CD4-positive, CD25-positive, alpha-beta regulatory T cell (primary cell): Measurements from ENCODE around the gene NEMP2. TPM values are rescaled to one million over a fixed set of nuclear protein-coding genes. Genes with fewer than 3 reads are reported as not detected.
"Not testable (repeated sequence)": the region's sequence is repeated elsewhere in the genome, so short reads cannot be mapped to it uniquely, and the experiment has no call there.

Experiments used
- ATAC-seq, 2 donors: fragments of 150-1000 bp; cut with Tn5 transposase; one replicate each; pipeline ENCODE4 v1.10.0; 2021; ENCODE audit warnings: low read depth in 2 of 2, moderate number of reproducible peaks in 2 of 2, moderate library complexity in 1 of 2
- DNase-seq, 3 donors: peaks; one replicate each; pipeline versions ENCODE4 v3.0.0 to v3.0.0-alpha.2; 2012 to 2022; ENCODE audit warnings: mixed read lengths in 1 of 3
- H3K27ac ChIP-seq: one replicate; pipeline ENCODE4 v1.7.0; 2013; ENCODE audit warnings: mild to moderate bottlenecking, low read length; ENCODE audit not compliant: insufficient read depth, poor library complexity, severe bottlenecking
- H3K27me3 ChIP-seq: one replicate; pipeline ENCODE4 v1.7.0; 2013; ENCODE audit warnings: low read length; ENCODE audit not compliant: control insufficient read depth, insufficient read depth
- H3K36me3 ChIP-seq: one replicate; pipeline ENCODE4 v1.7.0; 2013; ENCODE audit warnings: mild to moderate bottlenecking, low read length, moderate library complexity; ENCODE audit not compliant: control insufficient read depth, insufficient read depth
- H3K4me1 ChIP-seq: 2 replicates; pipeline ENCODE4 v1.7.0; 2013; ENCODE audit warnings: mild to moderate bottlenecking, low read length; ENCODE audit not compliant: insufficient read depth, control insufficient read depth, poor library complexity, severe bottlenecking
- H3K4me3 ChIP-seq: one replicate; pipeline ENCODE4 v1.7.0; 2013; ENCODE audit warnings: low read depth, mild to moderate bottlenecking, low read length, moderate library complexity
- H3K9me3 ChIP-seq, 2 experiments: 1 replicate in 1 of 2; 2 replicates in 1 of 2; pipeline ENCODE4 v1.7.0; 2013; ENCODE audit warnings: low read length in 2 of 2, mild to moderate bottlenecking in 1 of 2, moderate library complexity in 1 of 2; ENCODE audit not compliant: control insufficient read depth in 2 of 2
- H3K27ac Mint-ChIP-seq, 3 donors: one replicate each; pipeline ENCODE4 v1.8.0; 2020 to 2022; ENCODE audit warnings: mild to moderate bottlenecking in 3 of 3, mixed read lengths in 3 of 3, moderate library complexity in 2 of 3
- H3K27me3 Mint-ChIP-seq: one replicate; pipeline ENCODE4 v1.8.0; 2022; ENCODE audit warnings: mild to moderate bottlenecking, mixed read lengths
- H3K36me3 Mint-ChIP-seq: one replicate; pipeline ENCODE4 v1.8.0; 2020; ENCODE audit warnings: mixed read lengths
- H3K4me1 Mint-ChIP-seq, 4 donors: one replicate each; pipeline ENCODE4 v1.8.0; 2020 to 2022; ENCODE audit warnings: mixed read lengths in 4 of 4, mild to moderate bottlenecking in 1 of 4
- H3K4me3 Mint-ChIP-seq, 4 donors: one replicate each; pipeline ENCODE4 v1.8.0; 2020 to 2022; ENCODE audit warnings: mild to moderate bottlenecking in 4 of 4, mixed read lengths in 4 of 4, moderate library complexity in 3 of 4
- H3K9me3 Mint-ChIP-seq, 7 donors: one replicate each; pipeline ENCODE4 v1.8.0; 2020 to 2022; ENCODE audit warnings: mixed read lengths in 7 of 7, mild to moderate bottlenecking in 3 of 7, moderate library complexity in 2 of 7
- polyA plus RNA-seq, 4 donors: library from polyadenylated mRNA; unstranded; fragments of 300-500 nt; fragmentation: Illumina TruSeq; gene quantifications; one replicate each; pipeline ENCODE4 v1.2.3, GENCODE V29; 2021
- total RNA-seq: library from RNA; stranded (reverse); gene quantifications from one replicate; pipeline ENCODE4 v1.2.3, GENCODE V29; 2022

The NEMP2 gene
- total and polyA plus RNA-seq, 5 donors from 2014 or later: 10.7 to 14.9 (median 14.4) TPM

- no peaks in the 10 kb centered on the region for H3K9me3 ChIP-seq
- peaks cover 64% of the 10 kb centered on the region for H3K36me3 ChIP-seq
- Mint-ChIP-seq H3K4me1 (peaks cover 12 to 17% (median 12%) of the 10 kb centered on the region in 4 donors), H3K27me3 (no peaks in the 10 kb centered on the region), H3K4me3 (no peak overlapping the region), H3K9me3 (peaks cover 0 to 2% (median 0%) of the 10 kb centered on the region in 7 donors), H3K27ac (no peak overlapping the region), H3K36me3 (peaks cover 57% of the 10 kb centered on the region)
- H3K4me3 ChIP-seq: no peak overlapping the region
- no peak for ATAC-seq
- H3K27ac ChIP-seq: no peak overlapping the region
- H3K27me3 ChIP-seq: no peaks in the 10 kb centered on the region
- DNase-seq: no peak
- no peaks in the 10 kb centered on the region for H3K4me1 ChIP-seq
These were observed 34.4 kb downstream of the NEMP2 start for GRCh38 chr2:190500054-190500502.

- no peak overlapping the region for H3K4me3 ChIP-seq
- DNase-seq: no peak
- no peaks in the 10 kb centered on the region for H3K27me3 Mint-ChIP-seq
- no peak overlapping the region for H3K27ac ChIP-seq
- H3K9me3 ChIP-seq: no peaks in the 10 kb centered on the region
- H3K9me3 Mint-ChIP-seq: peaks cover 0 to 2% (median 0%) of the 10 kb centered on the region in 7 donors
- H3K36me3 ChIP-seq: peaks cover 57% of the 10 kb centered on the region
- H3K4me3 Mint-ChIP-seq: no peak overlapping the region
- no peak for ATAC-seq
- H3K27me3 ChIP-seq: no peaks in the 10 kb centered on the region
- H3K4me1 Mint-ChIP-seq: peaks cover 12 to 21% (median 19%) of the 10 kb centered on the region in 4 donors
- H3K36me3 Mint-ChIP-seq: peaks cover 57% of the 10 kb centered on the region
- H3K27ac Mint-ChIP-seq: no peak overlapping the region
- H3K4me1 ChIP-seq: no peaks in the 10 kb centered on the region
These were observed 35.2 kb downstream of the NEMP2 start for GRCh38 chr2:190499273-190499672.

- ATAC-seq (no peak), DNase-seq (no peak)
- no peaks in the 10 kb centered on the region for H3K4me1 ChIP-seq
- peaks cover 0 to 6% (median 2%) of the 10 kb centered on the region in 7 donors for H3K9me3 Mint-ChIP-seq
- peaks cover 65% of the 10 kb centered on the region for H3K36me3 Mint-ChIP-seq
- H3K27ac ChIP-seq: no peak overlapping the region
- no peaks in the 10 kb centered on the region for H3K27me3 Mint-ChIP-seq
- H3K4me3 ChIP-seq: no peak overlapping the region
- no peaks in the 10 kb centered on the region for H3K27me3 ChIP-seq
- no peak overlapping the region for H3K4me3 Mint-ChIP-seq
- H3K36me3 ChIP-seq: peaks cover 43% of the 10 kb centered on the region
- no peaks in the 10 kb centered on the region for H3K9me3 ChIP-seq
- H3K4me1 Mint-ChIP-seq: peaks cover 28 to 37% (median 29%) of the 10 kb centered on the region in 4 donors
- peak overlapping the region; percentile 32 to 60 (median 49) for H3K27ac Mint-ChIP-seq
These were observed 37.1 kb downstream of the NEMP2 start for GRCh38 chr2:190497428-190497827.

- peaks cover 49% of the 10 kb centered on the region for H3K36me3 ChIP-seq
- H3K4me3 Mint-ChIP-seq: not testable (repeated sequence)
These were observed 39.8 kb downstream of the NEMP2 start for GRCh38 chr2:190494600-190495227.

GRCh38 chr2:190493095-190493494 is 41.4 kb downstream of the NEMP2 start:
- ATAC-seq: no peak
- H3K4me1 Mint-ChIP-seq: peaks cover 36 to 51% (median 38%) of the 10 kb centered on the region in 4 donors
- DNase-seq: no peak
- Histone ChIP-seq H3K9me3 (peaks cover 5 to 8% of the 10 kb centered on the region in 2 experiments), H3K27ac (no peak overlapping the region), H3K36me3 (peaks cover 56% of the 10 kb centered on the region), H3K4me3 (no peak overlapping the region), H3K27me3 (no peaks in the 10 kb centered on the region), H3K4me1 (no peaks in the 10 kb centered on the region)
- H3K9me3 Mint-ChIP-seq: peaks cover 0 to 14% (median 2%) of the 10 kb centered on the region in 7 donors
- no peak overlapping the region for H3K4me3 Mint-ChIP-seq
- peaks cover 77% of the 10 kb centered on the region for H3K36me3 Mint-ChIP-seq
- peak overlapping the region in 2 of 3 donors; percentile 50 to 74 for H3K27ac Mint-ChIP-seq
- H3K27me3 Mint-ChIP-seq: no peaks in the 10 kb centered on the region

More at GRCh38 chr2:190494600-190495227, 39.8 kb downstream of the NEMP2 start:
- H3K27me3 ChIP-seq, H3K4me3 ChIP-seq, H3K27ac ChIP-seq, H3K9me3 ChIP-seq, DNase-seq, ATAC-seq, H3K27me3 Mint-ChIP-seq, H3K4me1 ChIP-seq: not testable (repeated sequence)
- peaks cover 77% of the 10 kb centered on the region for H3K36me3 Mint-ChIP-seq
- peak overlapping the region; percentile 32 to 86 (median 64) for H3K27ac Mint-ChIP-seq
- H3K9me3 Mint-ChIP-seq: peaks cover 0 to 14% (median 2%) of the 10 kb centered on the region in 7 donors
- peaks cover 28 to 39% (median 30%) of the 10 kb centered on the region in 4 donors for H3K4me1 Mint-ChIP-seq

- no peak for ATAC-seq
- peaks cover 0 to 14% (median 1%) of the 10 kb centered on the region in 7 donors for H3K9me3 Mint-ChIP-seq
- Histone ChIP-seq H3K27ac (no peak overlapping the region), H3K4me3 (no peak overlapping the region), H3K4me1 (no peaks in the 10 kb centered on the region), H3K27me3 (no peaks in the 10 kb centered on the region), H3K9me3 (peaks cover 5 to 8% of the 10 kb centered on the region in 2 experiments), H3K36me3 (peaks cover 47% of the 10 kb centered on the region)
- H3K4me3 Mint-ChIP-seq: no peak overlapping the region
- DNase-seq: no peak
- H3K27me3 Mint-ChIP-seq: no peaks in the 10 kb centered on the region
- peaks cover 41 to 63% (median 45%) of the 10 kb centered on the region in 4 donors for H3K4me1 Mint-ChIP-seq
- H3K27ac Mint-ChIP-seq: no peak overlapping the region
- peaks cover 68% of the 10 kb centered on the region for H3K36me3 Mint-ChIP-seq
These were observed 44.0 kb downstream of the NEMP2 start for GRCh38 chr2:190490502-190490901.

GRCh38 chr2:190489475-190489874 is 45.0 kb downstream of the NEMP2 start:
- H3K4me1 ChIP-seq: no peaks in the 10 kb centered on the region
- H3K4me1 Mint-ChIP-seq: peaks cover 36 to 57% (median 43%) of the 10 kb centered on the region in 4 donors
- peaks cover 64% of the 10 kb centered on the region for H3K36me3 Mint-ChIP-seq

More at GRCh38 chr2:190489475-190489874, 45.0 kb downstream of the NEMP2 start:
- H3K27ac Mint-ChIP-seq: no peak overlapping the region
- H3K4me3 Mint-ChIP-seq: peak overlapping the region in 1 of 4 donors; percentile 46
- ATAC-seq (no peak), DNase-seq (peak in 1 of 3 donors; percentile 15)
- H3K9me3 Mint-ChIP-seq: peaks cover 0 to 14% (median 1%) of the 10 kb centered on the region in 7 donors
- Histone ChIP-seq H3K4me3 (no peak overlapping the region), H3K9me3 (peaks cover 5 to 8% of the 10 kb centered on the region in 2 experiments), H3K36me3 (peaks cover 47% of the 10 kb centered on the region), H3K27me3 (no peaks in the 10 kb centered on the region), H3K27ac (no peak overlapping the region)
- H3K27me3 Mint-ChIP-seq: no peaks in the 10 kb centered on the region
